Common myeloid progenitor, CD34-positive (primary cell): ENCODE data around the gene PDLIM1.
A peak's percentile ranks its signal among the peaks of the same experiment; 100 is the strongest.
"Not testable (repeated sequence)": the region's sequence is repeated elsewhere in the genome, so short reads cannot be mapped to it uniquely, and the experiment has no call there.

Source experiments
- CTCF ChIA-PET: fragments of 350-600 bp; sonication (Branson Sonifier 250); formaldehyde crosslinking; loops from one replicate; lab custom pipeline; 2021; ENCODE audit warnings: antibody characterized with exemption; lab: Charles Lee
- POLR2A ChIA-PET: fragments of 350-600 bp; sonication (Branson Sonifier 250); formaldehyde crosslinking; loops from one replicate; lab custom pipeline; 2021; ENCODE audit warnings: antibody characterized with exemption; lab: Charles Lee
- DNase-seq, 3 donors: peaks; one replicate each; pipeline versions ENCODE4 v3.0.0 to v3.0.0-alpha.2; 2013
- H3K27ac ChIP-seq, 2 experiments: 1 replicate in 1 of 2; 2 replicates in 1 of 2; pipeline ENCODE4 v1.7.0; 2013; ENCODE audit warnings: inconsistent platforms in 2 of 2, low read length in 2 of 2, mild to moderate bottlenecking in 2 of 2, low read depth in 1 of 2, moderate library complexity in 1 of 2; ENCODE audit not compliant: severe bottlenecking in 2 of 2, insufficient read depth in 1 of 2, poor library complexity in 1 of 2
- H3K27me3 ChIP-seq, 5 experiments: replicated peaks in 2 of 5; 1 replicate in 3 of 5; 2 replicates in 2 of 5; pipeline versions ENCODE4 v1.6.1 to v1.7.0; 2013; ENCODE audit warnings: low read length in 4 of 5, mild to moderate bottlenecking in 2 of 5, moderate library complexity in 2 of 5, inconsistent platforms in 1 of 5; ENCODE audit not compliant: insufficient read depth in 5 of 5, control insufficient read depth in 4 of 5
- H3K36me3 ChIP-seq, 4 experiments: 1 replicate in 2 of 4; 2 replicates in 2 of 4; pipeline versions ENCODE4 v1.6.1 to v1.7.0; 2013; ENCODE audit warnings: low read length in 3 of 4, control low read depth in 1 of 4, mild to moderate bottlenecking in 1 of 4; ENCODE audit not compliant: control insufficient read depth in 4 of 4, insufficient read depth in 4 of 4
- H3K4me1 ChIP-seq, 4 experiments: 1 replicate in 3 of 4; 2 replicates in 1 of 4; pipeline versions ENCODE4 v1.6.1 to v1.7.1; 2013; ENCODE audit warnings: low read length in 3 of 4, mild to moderate bottlenecking in 3 of 4, control low read depth in 1 of 4, inconsistent platforms in 1 of 4, moderate library complexity in 1 of 4; ENCODE audit not compliant: control insufficient read depth in 4 of 4, insufficient read depth in 4 of 4; ENCODE audit errors: control extremely low read depth in 1 of 4
- H3K4me3 ChIP-seq, 7 experiments: 1 replicate in 4 of 7; 2 replicates in 3 of 7; pipeline versions ENCODE4 v1.5.1 to v1.7.0; 2013; ENCODE audit warnings: mild to moderate bottlenecking in 7 of 7, low read length in 6 of 7, moderate library complexity in 6 of 7, inconsistent platforms in 2 of 7, low read depth in 2 of 7, control low read depth in 1 of 7; ENCODE audit not compliant: insufficient read depth in 4 of 7, control insufficient read depth in 1 of 7; ENCODE audit errors: extremely low read depth in 1 of 7
- H3K9me3 ChIP-seq, 5 experiments: 1 replicate in 4 of 5; 2 replicates in 1 of 5; pipeline versions ENCODE4 v1.6.1 to v1.7.1; 2013; ENCODE audit warnings: low read length in 4 of 5, mild to moderate bottlenecking in 2 of 5, inconsistent platforms in 1 of 5, low read depth in 1 of 5, moderate library complexity in 1 of 5; ENCODE audit not compliant: control insufficient read depth in 4 of 5, insufficient read depth in 2 of 5; ENCODE audit errors: control extremely low read depth in 1 of 5
- WGBS: methylation state at CpG from one replicate; pipeline ENCODE4 v1.1.5; 2013; ENCODE audit not compliant: insufficient coverage; 5-methylcytosine and 5-hydroxymethylcytosine counted together

The PDLIM1 gene

DNA sequence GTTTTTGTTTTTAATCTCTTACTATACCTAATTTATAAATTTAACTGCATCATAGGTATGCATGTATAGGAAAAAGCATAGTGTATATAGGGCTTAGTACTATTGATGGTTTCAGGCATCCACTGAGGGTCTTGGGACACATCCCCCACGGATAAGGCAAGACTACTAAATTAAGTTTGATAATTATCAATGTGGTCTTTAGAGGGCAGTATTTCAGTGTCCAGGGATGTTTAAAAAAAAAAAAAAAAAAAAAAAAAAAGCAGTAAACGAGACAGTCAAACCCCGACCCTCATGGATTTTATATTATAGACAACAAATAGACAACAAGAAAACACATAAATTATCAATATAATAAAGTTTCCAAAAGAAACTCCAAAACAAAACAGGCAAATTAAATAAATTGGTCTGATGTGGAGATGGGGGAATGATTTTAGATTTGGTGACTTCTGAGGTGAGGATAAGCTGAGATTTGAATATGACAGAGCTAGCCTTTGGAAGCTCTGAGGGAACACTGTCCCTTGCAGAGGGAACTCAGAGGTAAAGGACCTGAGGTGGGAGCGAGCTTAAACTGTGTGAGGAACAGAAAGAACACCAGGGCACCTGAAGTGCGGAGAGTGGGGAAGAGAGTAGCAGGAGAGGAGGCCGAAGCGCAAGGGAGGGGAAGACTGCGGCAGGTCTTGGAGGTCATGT, 82.0 kb downstream of the PDLIM1 start:
- ChIA-PET CTCF (interaction anchor here (0.6 to 1.4 kb wide), 3 partner anchors 35 to 156 kb away, joined by 3 read pairs; no protein-coding TSS in a partner anchor), POLR2A (no interaction called here)
- WGBS: 100% methylated on average over 5 of the region's 8 CpGs
- Histone ChIP-seq H3K36me3 (no peaks in the 10 kb centered on the region), H3K27ac (no peak overlapping the region), H3K27me3 (no peaks in the 10 kb centered on the region), H3K4me3 (no peak overlapping the region), H3K9me3 (no peaks in the 10 kb centered on the region), H3K4me1 (no peaks in the 10 kb centered on the region)
- peak; percentile 5 to 18 (median 17) for DNase-seq

DNA sequence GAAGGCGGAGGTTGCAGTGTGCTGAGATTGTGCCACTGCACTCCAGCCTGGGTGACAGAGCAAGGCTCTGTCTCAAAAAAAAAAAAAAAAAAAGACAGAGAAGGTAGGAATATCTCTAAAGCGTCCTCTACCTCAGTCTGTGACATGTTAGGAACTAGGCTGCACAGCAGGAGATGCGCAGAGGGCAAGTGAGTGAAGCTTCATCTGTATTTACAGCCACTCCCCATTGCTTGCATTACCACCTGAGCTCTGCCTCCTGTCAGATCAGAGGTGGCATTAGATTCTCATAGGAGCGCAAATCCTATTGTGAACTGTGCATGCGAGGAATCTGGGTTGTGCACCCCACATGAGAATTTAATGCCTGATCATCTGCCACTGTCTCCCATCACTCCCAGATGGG, 87.9 kb downstream of the PDLIM1 start:
- CTCF ChIA-PET: interaction anchor here (0.6 to 2.5 kb wide), 6 partner anchors 10 to 183 kb away, joined by 3 to 10 read pairs (median 3); no protein-coding TSS in a partner anchor
- DNase-seq, H3K36me3 ChIP-seq, H3K9me3 ChIP-seq, H3K4me1 ChIP-seq, H3K27ac ChIP-seq, H3K4me3 ChIP-seq, H3K27me3 ChIP-seq, POLR2A ChIA-PET: not testable (repeated sequence)
- WGBS: 67% methylated on average over 3 of the region's 5 CpGs

DNA sequence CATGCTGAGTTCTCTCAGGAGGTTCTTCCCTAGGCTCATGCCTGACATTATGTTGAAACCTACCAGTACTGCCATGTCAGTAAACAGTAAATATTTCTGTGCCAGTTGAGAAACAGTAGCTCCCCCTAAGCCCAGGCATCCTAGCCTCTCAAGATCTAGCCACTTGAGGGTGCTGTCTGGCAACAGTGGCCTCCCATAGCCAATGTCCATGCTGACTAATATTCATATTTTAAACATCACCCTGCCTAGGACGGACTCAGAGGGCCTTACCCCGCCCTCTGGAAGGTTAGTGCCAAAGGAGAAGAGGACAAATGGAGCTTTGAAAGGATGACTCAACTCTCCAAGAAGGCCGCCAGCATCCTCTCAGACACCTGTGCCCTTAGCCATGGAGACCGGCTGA, 89.1 kb downstream of the PDLIM1 start:
- CTCF ChIA-PET: interaction anchor here (1.0 to 2.5 kb wide), 3 partner anchors 14 to 42 kb away, joined by 3 to 10 read pairs (median 3); no protein-coding TSS in a partner anchor
- H3K27me3 ChIP-seq: no peaks in the 10 kb centered on the region
- H3K36me3 ChIP-seq: no peaks in the 10 kb centered on the region
- H3K27ac ChIP-seq: no peak overlapping the region
- H3K4me3 ChIP-seq: no peak overlapping the region
- DNase-seq: no peak
- WGBS: 96% methylated on average over 4 of the region's 4 CpGs
- no peaks in the 10 kb centered on the region for H3K4me1 ChIP-seq
- POLR2A ChIA-PET: no interaction called here
- no peaks in the 10 kb centered on the region for H3K9me3 ChIP-seq

DNA sequence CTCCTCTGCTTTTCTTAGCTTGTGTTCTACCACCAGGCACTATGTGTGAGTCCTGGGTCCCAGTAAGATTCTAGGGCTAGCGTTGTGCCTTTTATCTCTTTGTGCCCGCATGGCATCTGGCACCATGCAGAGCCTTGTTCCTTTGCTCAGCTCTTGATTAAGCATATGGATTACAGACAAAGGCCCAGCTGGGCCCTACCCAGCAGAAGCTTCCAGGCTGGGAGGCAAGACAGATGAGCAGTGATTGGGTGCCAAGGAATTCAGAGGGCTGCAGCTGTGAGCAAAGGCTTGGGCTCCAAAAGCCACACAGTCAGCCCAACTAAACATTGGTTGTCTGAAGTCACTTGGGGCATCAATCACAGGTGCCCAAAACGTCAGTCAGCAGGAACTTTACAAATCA, 94.8 kb downstream of the PDLIM1 start:
- ChIA-PET CTCF (interaction anchor here (0.9 kb wide), 1 partner anchor 13 kb away, joined by 3 read pairs; no protein-coding TSS in a partner anchor), POLR2A (no interaction called here)
- no peak overlapping the region for H3K4me3 ChIP-seq
- no peaks in the 10 kb centered on the region for H3K36me3 ChIP-seq
- no peak overlapping the region for H3K27ac ChIP-seq
- no peaks in the 10 kb centered on the region for H3K27me3 ChIP-seq
- WGBS: 100% methylated on average over 2 of the region's 3 CpGs
- H3K4me1 ChIP-seq: no peaks in the 10 kb centered on the region
- no peaks in the 10 kb centered on the region for H3K9me3 ChIP-seq
- no peak for DNase-seq

DNA sequence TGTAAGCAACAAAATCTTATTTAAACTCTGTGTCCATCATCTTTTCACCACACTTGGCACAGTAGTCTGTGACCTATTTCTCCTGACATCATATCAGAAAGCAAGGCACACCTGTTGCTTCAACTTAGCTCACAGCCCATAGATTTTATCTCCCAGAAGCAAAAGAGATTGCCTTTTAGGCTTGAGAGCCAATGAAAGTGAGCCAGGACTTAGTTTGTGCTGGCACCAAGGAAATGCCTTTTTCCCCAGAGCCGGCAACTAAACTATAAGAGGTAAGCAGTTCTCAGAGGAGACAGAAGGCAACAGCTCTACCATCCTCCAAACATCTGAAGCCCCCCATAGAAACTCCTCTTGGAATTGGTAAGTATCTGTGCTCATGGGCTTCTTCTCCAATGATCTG, 96.9 kb downstream of the PDLIM1 start, which contains the start of gene ACSM6:
ACSM6 (plus strand) TSS at position 295 of the 400 bp plus-strand sequence. CDS start 248 bp downstream, outside the sequence.
- no peak for DNase-seq
- Histone ChIP-seq H3K9me3 (no peaks in the 10 kb centered on the region), H3K4me1 (no peaks in the 10 kb centered on the region), H3K36me3 (no peaks in the 10 kb centered on the region), H3K27me3 (no peaks in the 10 kb centered on the region), H3K4me3 (no peak within 1 kb of the TSS), H3K27ac (no peak within 1 kb of the TSS)
- CTCF ChIA-PET: interaction anchor here (1.1 kb wide), 1 partner anchor 18 kb away, joined by 3 read pairs; no protein-coding TSS in a partner anchor
- POLR2A ChIA-PET: no interaction called here
- WGBS: no CpG with 5 or more reads among the region's 1 CpG

DNA sequence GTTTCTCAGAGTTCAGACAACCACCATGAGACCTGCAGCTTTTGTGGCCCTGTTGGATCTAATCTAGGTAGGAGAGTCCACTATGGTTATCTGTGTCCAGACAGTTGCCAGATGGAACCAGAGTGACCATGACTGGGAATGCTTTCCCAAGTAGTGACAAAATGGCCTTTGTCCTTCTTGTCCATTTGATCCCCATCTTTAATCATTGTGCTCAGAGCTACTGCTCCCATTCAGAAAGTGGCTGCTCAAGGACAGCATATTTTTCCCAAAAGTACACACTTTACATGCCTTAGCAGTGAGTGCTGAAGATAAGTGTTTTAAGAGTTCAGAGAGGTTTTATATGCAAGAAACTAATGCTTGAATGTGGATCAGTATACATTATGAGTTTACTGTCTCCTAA, 102.2 kb downstream of the PDLIM1 start:
- POLR2A ChIA-PET: no interaction called here
- Histone ChIP-seq H3K36me3 (no peaks in the 10 kb centered on the region), H3K4me3 (no peak overlapping the region), H3K27ac (no peak overlapping the region), H3K27me3 (no peaks in the 10 kb centered on the region), H3K4me1 (peaks cover 0 to 4% (median 2%) of the 10 kb centered on the region in 4 experiments), H3K9me3 (no peaks in the 10 kb centered on the region)
- DNase-seq: no peak
- CTCF ChIA-PET: interaction anchor here (1.5 kb wide), 1 partner anchor 55 kb away, joined by 3 read pairs; no protein-coding TSS in a partner anchor

DNA sequence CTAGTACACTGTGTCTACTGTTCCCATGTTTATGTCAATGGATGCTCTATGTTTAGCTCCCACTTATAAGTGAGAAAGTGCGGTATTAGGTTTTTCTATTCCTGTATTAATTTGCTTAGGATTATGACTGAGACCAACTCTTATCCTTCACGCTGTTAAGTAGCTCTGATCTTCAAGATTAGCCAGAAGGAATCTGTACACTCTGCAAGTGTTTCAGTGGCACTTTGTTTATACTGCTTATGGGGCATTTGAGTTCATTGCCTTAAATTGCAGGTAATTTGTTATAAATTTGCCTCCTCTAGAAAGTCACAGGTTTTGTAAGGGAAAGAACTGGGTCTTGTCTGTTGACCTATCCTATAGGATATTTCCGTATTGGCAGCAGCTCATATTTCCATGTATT, 103.2 kb downstream of the PDLIM1 start:
- H3K9me3 ChIP-seq: no peaks in the 10 kb centered on the region
- POLR2A ChIA-PET: no interaction called here
- H3K27me3 ChIP-seq: no peaks in the 10 kb centered on the region
- H3K27ac ChIP-seq: no peak overlapping the region
- H3K36me3 ChIP-seq: no peaks in the 10 kb centered on the region
- 100% methylated on average over 1 of the region's 3 CpGs for WGBS
- CTCF ChIA-PET: interaction anchor here (1.1 kb wide), 1 partner anchor 14 kb away, joined by 3 read pairs; no protein-coding TSS in a partner anchor
- H3K4me1 ChIP-seq: peaks cover 0 to 9% (median 4%) of the 10 kb centered on the region in 4 experiments
- H3K4me3 ChIP-seq: no peak overlapping the region
- DNase-seq: no peak
